Ovary (tissue), 3 donors: Measurements from ENCODE around the gene ABCC11.

Source experiments
- CTCF ChIP-seq, 3 donors: fragments of 450-650 bp in 2 of 3; fragments of 200-600 bp in 1 of 3; IDR thresholded peaks; one replicate each; pipeline versions ENCODE4 v1.5.1 to v1.8.0; 2016 to 2022; ENCODE audit warnings: antibody characterized with exemption in 3 of 3, mild to moderate bottlenecking in 1 of 3
- EP300 ChIP-seq: sonication (generic); formaldehyde crosslinking; IDR thresholded peaks from one replicate; pipeline ENCODE4 v1.6.1; 2017; ENCODE audit warnings: antibody characterized with exemption
- POLR2A ChIP-seq: fragments of 450-650 bp; IDR thresholded peaks from one replicate; pipeline ENCODE4 v1.6.1; 2017; ENCODE audit warnings: antibody characterized with exemption, mild to moderate bottlenecking, moderate library complexity
- donor health status: DM: no; HTN: no; CAD: no.

- TF ChIP-seq CTCF (IDR thresholded peaks at IDR 0.05) (no peak), POLR2A (no peak), EP300 (no peak)
Measured at GRCh38 chr16:48131201-48131935, 116.0 kb downstream of the ABCC11 start.
